HG03354 (cell line): ENCODE results near the gene UBXN4.
"Not testable (repeated sequence)": the region's sequence is repeated elsewhere in the genome, so short reads cannot be mapped to it uniquely, and the experiment has no call there.

Experiments
- ATAC-seq: cut with Tn5 transposase; IDR thresholded peaks from one replicate; pipeline ENCODE4 v1.9.1; 2021; ENCODE audit warnings: mild to moderate bottlenecking; ENCODE audit not compliant: unreplicated experiment, poor library complexity, severe bottlenecking

UBXN4 gene

GRCh38 chr2:135762022-135762421, 20.4 kb downstream of the UBXN4 start:
- ATAC-seq = no peak

- no peak for ATAC-seq
Observed at GRCh38 chr2:135762530-135762929, 20.9 kb downstream of the UBXN4 start.

GRCh38 chr2:135768863-135769262, 27.2 kb downstream of the UBXN4 start:
- ATAC-seq = no peak

- ATAC-seq = no peak
Observed at GRCh38 chr2:135773319-135773718, 31.7 kb downstream of the UBXN4 start.

- no peak for ATAC-seq
Observed at GRCh38 chr2:135773917-135774316, 32.3 kb downstream of the UBXN4 start.

GRCh38 chr2:135775420-135775819, 33.8 kb downstream of the UBXN4 start:
- ATAC-seq = no peak

GRCh38 chr2:135776367-135776766, 34.7 kb downstream of the UBXN4 start:
- ATAC-seq = no peak

GRCh38 chr2:135782231-135782630, 40.6 kb downstream of the UBXN4 start:
- no peak for ATAC-seq

- peak; percentile 65 for ATAC-seq
Observed at GRCh38 chr2:135783439-135783838, 41.8 kb downstream of the UBXN4 start.

- no peak for ATAC-seq
Observed at GRCh38 chr2:135785032-135785431, 43.4 kb downstream of the UBXN4 start.

- ATAC-seq = no peak
Observed at GRCh38 chr2:135786823-135787222, 45.2 kb downstream of the UBXN4 start.

GRCh38 chr2:135790423-135790822, 48.8 kb downstream of the UBXN4 start:
- ATAC-seq = no peak

GRCh38 chr2:135791418-135792190, 49.9 kb downstream of the UBXN4 start:
- no peak for ATAC-seq

- ATAC-seq = peak; percentile 33
Observed at GRCh38 chr2:135792401-135793150, 50.9 kb downstream of the UBXN4 start.

GRCh38 chr2:135795641-135796040, 54.0 kb downstream of the UBXN4 start:
- ATAC-seq = not testable (repeated sequence)

- ATAC-seq = no peak
Observed at GRCh38 chr2:135796606-135797005, 55.0 kb downstream of the UBXN4 start.

- ATAC-seq = peak; percentile 84
Observed at GRCh38 chr2:135797497-135798274, 56.0 kb downstream of the UBXN4 start.

GRCh38 chr2:135798275-135798705, 56.6 kb downstream of the UBXN4 start:
- no peak for ATAC-seq

GRCh38 chr2:135798762-135799161, 57.1 kb downstream of the UBXN4 start:
- no peak for ATAC-seq

GRCh38 chr2:135799738-135800137, 58.1 kb downstream of the UBXN4 start:
- no peak for ATAC-seq
